ENCODE measurements around the gene HMOX2. TPM values are rescaled to one million over a fixed set of nuclear protein-coding genes. Genes with fewer than 3 reads are reported as not detected.

HMOX2 gene
- polyA plus RNA-seq, 1 donor (not counting 4 experiments of a cell fraction or from before 2014, with no cell fraction given), result 167 TPM

DNA sequence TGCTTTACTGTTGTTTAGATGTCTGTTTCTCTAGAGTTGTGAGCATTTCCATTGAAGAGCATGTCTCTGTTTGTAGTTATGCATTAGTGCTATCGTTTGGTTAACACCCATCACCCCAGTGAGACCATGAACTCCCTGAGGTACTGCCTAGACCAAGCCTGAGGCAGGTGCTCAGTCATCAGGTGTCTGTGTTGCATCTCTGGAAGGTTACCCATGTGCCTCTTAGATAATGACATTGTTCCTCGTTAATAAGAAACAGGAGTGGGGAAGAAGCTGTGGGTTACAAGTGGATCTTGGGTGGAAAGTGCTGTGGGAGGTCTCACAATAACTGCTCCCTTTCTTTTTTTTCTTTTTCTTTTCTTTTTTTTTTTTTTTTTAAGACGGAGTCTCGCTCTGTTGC lies 32.2 kb upstream of the HMOX2 start:
- H3K36me3 ChIP-seq (ENCODE audit: control insufficient read depth in 2 of 2, extremely low read depth in 1 of 2, insufficient read depth in 2 of 2, low read length in 2 of 2), result peaks cover 42 to 65% of the 10 kb centered on the region in 2 experiments
- H2AFZ ChIP-seq (ENCODE audit: control insufficient read depth, low read length), result no peak overlapping the region
- H3K27ac ChIP-seq (ENCODE audit: control insufficient read depth, insufficient read depth, low read length), result no peak overlapping the region
- dilution Hi-C loops (cut with MboI; ENCODE audit: extremely low pct_ligation_motif_present, low sequenced_read_pairs), result no loop called here
- no peaks in the 10 kb centered on the region for H3K4me1 ChIP-seq (ENCODE audit: control insufficient read depth, extremely low read depth, insufficient read depth, low read length)
- H3K27me3 ChIP-seq (ENCODE audit: control insufficient read depth, extremely low read depth, insufficient read depth, low read length), result no peaks in the 10 kb centered on the region
- H4K20me1 ChIP-seq (ENCODE audit: control insufficient read depth, extremely low read depth, insufficient read depth, low read length), result no peaks in the 10 kb centered on the region
- no peak overlapping the region for H3K9ac ChIP-seq (ENCODE audit: control insufficient read depth, extremely low read depth, insufficient read depth, low read length)
- H3K79me2 ChIP-seq (ENCODE audit: control insufficient read depth, insufficient read depth, low read length), result no peaks in the 10 kb centered on the region
- FAIRE-seq, result no peak
- H3K9me1 ChIP-seq (ENCODE audit: control insufficient read depth, extremely low read depth, insufficient read depth, low read length), result no peaks in the 10 kb centered on the region
- DNase-seq (ENCODE audit: low read depth, low spot score), result no peak
- H3K9me3 ChIP-seq (ENCODE audit: control insufficient read depth, low read depth, low read length), result no peaks in the 10 kb centered on the region
- H3K4me3 ChIP-seq (ENCODE audit: control insufficient read depth in 2 of 3, extremely low read depth in 1 of 3, insufficient read depth in 2 of 3, low read depth in 1 of 3, low read length in 3 of 3), result no peak overlapping the region
- H3K4me2 ChIP-seq (ENCODE audit: control insufficient read depth, extremely low read depth, insufficient read depth, low read depth, low read length), result no peak overlapping the region
- TF ChIP-seq EZH2 (IDR thresholded peaks at IDR 0.05; ENCODE audit: low read length), result no peak
- TF ChIP-seq, protein P1, sequence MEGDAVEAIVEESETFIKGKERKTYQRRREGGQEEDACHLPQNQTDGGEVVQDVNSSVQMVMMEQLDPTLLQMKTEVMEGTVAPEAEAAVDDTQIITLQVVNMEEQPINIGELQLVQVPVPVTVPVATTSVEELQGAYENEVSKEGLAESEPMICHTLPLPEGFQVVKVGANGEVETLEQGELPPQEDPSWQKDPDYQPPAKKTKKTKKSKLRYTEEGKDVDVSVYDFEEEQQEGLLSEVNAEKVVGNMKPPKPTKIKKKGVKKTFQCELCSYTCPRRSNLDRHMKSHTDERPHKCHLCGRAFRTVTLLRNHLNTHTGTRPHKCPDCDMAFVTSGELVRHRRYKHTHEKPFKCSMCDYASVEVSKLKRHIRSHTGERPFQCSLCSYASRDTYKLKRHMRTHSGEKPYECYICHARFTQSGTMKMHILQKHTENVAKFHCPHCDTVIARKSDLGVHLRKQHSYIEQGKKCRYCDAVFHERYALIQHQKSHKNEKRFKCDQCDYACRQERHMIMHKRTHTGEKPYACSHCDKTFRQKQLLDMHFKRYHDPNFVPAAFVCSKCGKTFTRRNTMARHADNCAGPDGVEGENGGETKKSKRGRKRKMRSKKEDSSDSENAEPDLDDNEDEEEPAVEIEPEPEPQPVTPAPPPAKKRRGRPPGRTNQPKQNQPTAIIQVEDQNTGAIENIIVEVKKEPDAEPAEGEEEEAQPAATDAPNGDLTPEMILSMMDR (optimal IDR thresholded peaks at IDR 0.05 in 1 of 3, IDR thresholded peaks at IDR 0.05 in 1 of 3, conservative IDR thresholded peaks at IDR 0.05 in 1 of 3; ENCODE audit: extremely low read depth in 1 of 3, insufficient read depth in 2 of 3, low read length in 3 of 3), result no peak

DNA sequence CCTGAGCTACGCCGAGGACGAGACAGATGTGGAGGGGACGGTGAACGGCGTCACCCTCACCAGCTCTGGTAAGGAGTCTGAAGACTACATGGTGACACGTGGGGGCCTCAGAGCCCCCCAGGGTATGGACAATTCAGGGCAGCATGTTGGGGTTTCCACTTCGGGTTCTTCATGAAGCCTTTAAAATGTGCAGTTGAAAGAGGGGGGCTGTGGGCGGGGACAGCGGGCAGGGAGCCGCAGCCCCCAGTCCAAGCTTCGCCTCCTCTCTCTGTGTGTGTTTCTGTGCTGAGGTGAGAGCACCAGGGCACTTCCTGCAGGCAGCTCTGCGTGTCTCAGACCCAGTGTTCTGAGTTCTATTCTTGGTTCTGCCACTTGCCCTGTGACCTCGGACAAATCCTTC lies 25.8 kb upstream of the HMOX2 start:
- no peak overlapping the region for H3K9ac ChIP-seq (ENCODE audit: control insufficient read depth, extremely low read depth, insufficient read depth, low read length)
- DNase-seq (ENCODE audit: low read depth, low spot score), result no peak
- TF ChIP-seq, protein P1 (optimal IDR thresholded peaks at IDR 0.05 in 1 of 3, IDR thresholded peaks at IDR 0.05 in 1 of 3, conservative IDR thresholded peaks at IDR 0.05 in 1 of 3; ENCODE audit: extremely low read depth in 1 of 3, insufficient read depth in 2 of 3, low read length in 3 of 3), result no peak
- no peak for TF ChIP-seq EZH2 (IDR thresholded peaks at IDR 0.05; ENCODE audit: low read length)
- H3K27ac ChIP-seq (ENCODE audit: control insufficient read depth, insufficient read depth, low read length), result no peak overlapping the region
- no peaks in the 10 kb centered on the region for H3K79me2 ChIP-seq (ENCODE audit: control insufficient read depth, insufficient read depth, low read length)
- no peaks in the 10 kb centered on the region for H3K9me3 ChIP-seq (ENCODE audit: control insufficient read depth, low read depth, low read length)
- no peak overlapping the region for H3K4me2 ChIP-seq (ENCODE audit: control insufficient read depth, extremely low read depth, insufficient read depth, low read depth, low read length)
- H2AFZ ChIP-seq (ENCODE audit: control insufficient read depth, low read length), result no peak overlapping the region
- H3K36me3 ChIP-seq (ENCODE audit: control insufficient read depth in 2 of 2, extremely low read depth in 1 of 2, insufficient read depth in 2 of 2, low read length in 2 of 2), result peaks cover 45 to 58% of the 10 kb centered on the region in 2 experiments
- no peak overlapping the region for H3K4me3 ChIP-seq (ENCODE audit: control insufficient read depth in 2 of 3, extremely low read depth in 1 of 3, insufficient read depth in 2 of 3, low read depth in 1 of 3, low read length in 3 of 3)
- no peaks in the 10 kb centered on the region for H3K4me1 ChIP-seq (ENCODE audit: control insufficient read depth, extremely low read depth, insufficient read depth, low read length)
- peaks cover 4% of the 10 kb centered on the region for H4K20me1 ChIP-seq (ENCODE audit: control insufficient read depth, extremely low read depth, insufficient read depth, low read length)
- no peaks in the 10 kb centered on the region for H3K27me3 ChIP-seq (ENCODE audit: control insufficient read depth, extremely low read depth, insufficient read depth, low read length)
- dilution Hi-C loops (cut with MboI; ENCODE audit: extremely low pct_ligation_motif_present, low sequenced_read_pairs), result no loop called here
- H3K9me1 ChIP-seq (ENCODE audit: control insufficient read depth, extremely low read depth, insufficient read depth, low read length), result no peaks in the 10 kb centered on the region
- no peak for FAIRE-seq
